Prostate gland (tissue), 2 donors: ENCODE measurements around the gene MOG. TPM values are rescaled to one million over a fixed set of nuclear protein-coding genes. Genes with fewer than 3 reads are reported as not detected.

Source experiments
- DNase-seq: peaks from one replicate; pipeline ENCODE4 v3.0.0-alpha.2; 2019; ENCODE audit warnings: low spot score
- H3K27ac ChIP-seq, 2 donors: fragments of 200-600 bp; sonication (generic); 2 replicates each; pipeline ENCODE4 v1.5.1; 2017 to 2019
- H3K27me3 ChIP-seq: fragments of 200-600 bp; sonication (generic); replicated peaks from 2 replicates; pipeline ENCODE4 v1.5.1; 2019; ENCODE audit not compliant: insufficient read depth
- H3K36me3 ChIP-seq, 2 donors: fragments of 200-600 bp; sonication (generic); 1 replicate in 1 of 2; 2 replicates in 1 of 2; pipeline versions ENCODE4 v1.5.1 to v1.8.1; 2017 to 2019
- H3K4me1 ChIP-seq: fragments of 200-600 bp; sonication (generic); replicated peaks from 2 replicates; pipeline ENCODE4 v1.5.1; 2019
- H3K4me3 ChIP-seq, 2 donors: fragments of 200-600 bp; sonication (generic); 2 replicates each; pipeline ENCODE4 v1.5.1; 2017 to 2019
- H3K9me3 ChIP-seq: fragments of 200-600 bp; sonication (generic); 2 replicates; pipeline ENCODE4 v1.5.1; 2017
- POLR2A ChIP-seq: fragments of 450-650 bp; IDR thresholded peaks from one replicate; pipeline ENCODE4 v1.6.1; 2016; ENCODE audit warnings: antibody characterized with exemption, mild to moderate bottlenecking
- POLR2AphosphoS5 ChIP-seq: sonication (generic); formaldehyde crosslinking; IDR thresholded peaks from one replicate; pipeline ENCODE4 v1.6.1; 2017; ENCODE audit warnings: antibody characterized with exemption
- WGBS: methylation state at CpG from one replicate; pipeline ENCODE4 v1.1.5; 2018; 5-methylcytosine and 5-hydroxymethylcytosine counted together
- intact Hi-C: fragments of 100-400 bp; cut with DNase I; formaldehyde crosslinking; loops from one replicate; pipeline ENCODE4 v1.14.2; 2022
- small RNA-seq, 2 donors: library from RNA; depleted of rRNA; stranded (forward); fragments of <200 nt; gene quantifications; one replicate each; pipeline ENCODE3, GENCODE V24; 2016
- total RNA-seq, 2 donors: library from RNA; depleted of rRNA; stranded (reverse); fragments of >200 nt; gene quantifications; one replicate each; pipeline ENCODE4 v1.1.0, GENCODE V29; 2016
- TF ChIP-seq, protein P1 (sequence below), 4 experiments: fragments of 200-600 bp in 2 of 4; fragments of 450-650 bp in 2 of 4; sonication (generic) in 2 of 4; IDR thresholded peaks; 1 replicate in 3 of 4; 2 replicates in 1 of 4; pipeline ENCODE4 v1.5.1; 2016 to 2019; ENCODE audit warnings: antibody characterized with exemption in 4 of 4, mild to moderate bottlenecking in 2 of 4, moderate library complexity in 2 of 4

Gene MOG
- total RNA-seq, 2 donors from 2014 or later: not detected

DNA sequence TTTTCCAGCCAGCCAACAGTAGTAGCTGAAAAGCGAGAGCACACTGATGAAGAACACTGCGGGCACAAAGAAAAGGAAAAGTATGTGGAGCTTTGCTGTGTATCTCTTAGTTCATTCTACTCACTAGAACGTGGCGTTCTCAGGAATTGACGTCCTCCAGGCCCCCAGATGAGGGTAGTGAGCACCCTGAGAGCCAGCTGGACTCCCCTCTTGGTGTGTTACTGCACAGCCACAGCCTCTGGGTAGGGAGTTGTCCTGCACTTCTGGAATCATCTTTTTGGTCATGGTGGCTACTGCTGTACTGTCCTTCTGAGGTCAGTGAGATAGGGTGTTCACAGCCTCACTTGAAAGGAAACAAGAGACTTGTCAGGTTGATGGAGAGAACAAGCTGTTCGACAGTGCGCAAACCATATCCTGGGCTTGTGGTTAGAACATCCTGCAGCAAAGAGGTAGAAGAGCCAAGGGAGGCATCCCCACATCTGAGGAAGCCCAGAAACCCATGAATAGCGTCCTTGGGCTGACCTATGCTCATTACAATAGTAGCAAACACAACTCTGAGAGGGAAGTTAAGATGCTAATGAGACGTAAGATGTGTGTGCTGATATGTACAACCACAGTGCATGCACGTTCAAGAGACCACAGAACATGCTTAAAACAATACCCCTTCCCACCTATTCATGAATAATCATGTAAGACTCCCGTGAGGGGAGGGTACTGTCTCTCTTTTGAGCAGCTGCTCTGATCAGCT is 51.7 kb downstream of the MOG start:
- no peak overlapping the region for H3K4me3 ChIP-seq
- H3K9me3 ChIP-seq: no peaks in the 10 kb centered on the region
- H3K27ac ChIP-seq: no peak overlapping the region
- intact Hi-C loops: loop anchor here (5.0 kb wide), 1 partner anchor 44 kb away; no protein-coding TSS in a partner anchor
- H3K36me3 ChIP-seq: no peaks in the 10 kb centered on the region
- TF ChIP-seq, protein P1, sequence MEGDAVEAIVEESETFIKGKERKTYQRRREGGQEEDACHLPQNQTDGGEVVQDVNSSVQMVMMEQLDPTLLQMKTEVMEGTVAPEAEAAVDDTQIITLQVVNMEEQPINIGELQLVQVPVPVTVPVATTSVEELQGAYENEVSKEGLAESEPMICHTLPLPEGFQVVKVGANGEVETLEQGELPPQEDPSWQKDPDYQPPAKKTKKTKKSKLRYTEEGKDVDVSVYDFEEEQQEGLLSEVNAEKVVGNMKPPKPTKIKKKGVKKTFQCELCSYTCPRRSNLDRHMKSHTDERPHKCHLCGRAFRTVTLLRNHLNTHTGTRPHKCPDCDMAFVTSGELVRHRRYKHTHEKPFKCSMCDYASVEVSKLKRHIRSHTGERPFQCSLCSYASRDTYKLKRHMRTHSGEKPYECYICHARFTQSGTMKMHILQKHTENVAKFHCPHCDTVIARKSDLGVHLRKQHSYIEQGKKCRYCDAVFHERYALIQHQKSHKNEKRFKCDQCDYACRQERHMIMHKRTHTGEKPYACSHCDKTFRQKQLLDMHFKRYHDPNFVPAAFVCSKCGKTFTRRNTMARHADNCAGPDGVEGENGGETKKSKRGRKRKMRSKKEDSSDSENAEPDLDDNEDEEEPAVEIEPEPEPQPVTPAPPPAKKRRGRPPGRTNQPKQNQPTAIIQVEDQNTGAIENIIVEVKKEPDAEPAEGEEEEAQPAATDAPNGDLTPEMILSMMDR (IDR thresholded peaks at IDR 0.05): no peak
- TF ChIP-seq POLR2AphosphoS5: no peak
- TF ChIP-seq POLR2A: no peak
- WGBS: 63% methylated on average over 11 of the region's 11 CpGs
- H3K4me1 ChIP-seq: no peaks in the 10 kb centered on the region
- no peaks in the 10 kb centered on the region for H3K27me3 ChIP-seq
- DNase-seq: no peak

DNA sequence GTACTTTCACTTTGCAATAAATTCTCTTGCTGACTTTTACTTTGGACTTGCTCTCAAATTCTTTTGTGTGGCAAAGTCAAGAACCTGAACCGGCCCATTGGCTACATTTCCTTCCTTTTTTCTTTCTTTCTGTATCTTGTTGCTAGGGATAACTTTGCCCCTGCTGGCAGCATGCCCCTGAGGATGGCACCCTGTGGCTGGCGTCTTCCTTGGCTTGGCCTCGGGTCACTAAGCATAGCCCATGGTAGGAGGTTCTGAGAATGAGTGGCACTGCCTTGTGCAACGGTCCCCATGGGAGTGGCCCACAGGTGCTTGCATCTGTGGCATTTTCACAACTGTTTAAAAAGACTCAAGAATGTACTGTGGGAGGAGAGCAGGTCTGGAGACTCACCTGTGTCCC is 52.3 kb downstream of the MOG start:
- Histone ChIP-seq H3K27ac (no peak overlapping the region), H3K36me3 (no peaks in the 10 kb centered on the region), H3K9me3 (no peaks in the 10 kb centered on the region), H3K4me3 (no peak overlapping the region), H3K27me3 (no peaks in the 10 kb centered on the region), H3K4me1 (no peaks in the 10 kb centered on the region)
- TF ChIP-seq POLR2AphosphoS5: no peak
- TF ChIP-seq, protein P1 (IDR thresholded peaks at IDR 0.05): no peak
- no peak for TF ChIP-seq POLR2A
- DNase-seq: no peak
- WGBS: 35% methylated on average over 4 of the region's 4 CpGs
- intact Hi-C loops: loop anchor here (5.0 kb wide), 1 partner anchor 43 kb away; no protein-coding TSS in a partner anchor

DNA sequence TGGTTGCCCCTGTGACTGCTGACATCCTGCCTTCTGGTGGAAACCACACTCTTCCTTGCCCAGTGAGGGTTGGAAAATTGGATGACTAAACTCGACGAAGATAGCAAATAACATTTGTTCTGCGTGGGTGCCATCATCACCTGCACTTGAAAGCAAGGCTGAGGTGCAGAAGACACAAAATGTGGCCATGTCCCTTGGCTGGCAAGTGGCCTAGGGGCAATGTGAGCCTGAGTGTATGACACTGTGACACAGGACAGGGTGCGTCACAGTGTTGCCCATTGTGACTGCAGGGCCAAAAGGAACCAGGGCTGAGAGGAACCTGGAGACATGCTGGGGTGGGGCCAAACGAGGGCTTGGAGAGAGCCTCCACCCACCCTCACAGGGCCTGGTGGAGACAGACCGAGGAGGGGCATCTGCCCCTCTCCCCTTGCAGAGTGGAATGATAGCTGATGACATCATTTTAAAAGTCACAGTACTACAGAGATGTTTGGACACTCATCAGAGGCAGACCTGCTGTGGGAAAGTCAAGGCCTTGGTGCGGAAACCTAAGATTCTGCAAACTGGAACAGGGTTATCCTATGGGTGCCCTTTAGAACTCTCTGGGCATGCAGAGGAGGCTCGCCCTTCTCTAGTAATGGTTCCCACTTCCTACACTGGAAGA is 53.5 kb downstream of the MOG start:
- H3K27me3 ChIP-seq: no peaks in the 10 kb centered on the region
- no peak overlapping the region for H3K4me3 ChIP-seq
- H3K36me3 ChIP-seq: no peaks in the 10 kb centered on the region
- no peaks in the 10 kb centered on the region for H3K4me1 ChIP-seq
- no peak overlapping the region for H3K27ac ChIP-seq
- TF ChIP-seq POLR2A: no peak
- TF ChIP-seq POLR2AphosphoS5: no peak
- TF ChIP-seq, protein P1 (IDR thresholded peaks at IDR 0.05): no peak
- no peaks in the 10 kb centered on the region for H3K9me3 ChIP-seq
- no peak for DNase-seq
- intact Hi-C loops: no loop called here
- 80% methylated on average over 8 of the region's 8 CpGs for WGBS

DNA sequence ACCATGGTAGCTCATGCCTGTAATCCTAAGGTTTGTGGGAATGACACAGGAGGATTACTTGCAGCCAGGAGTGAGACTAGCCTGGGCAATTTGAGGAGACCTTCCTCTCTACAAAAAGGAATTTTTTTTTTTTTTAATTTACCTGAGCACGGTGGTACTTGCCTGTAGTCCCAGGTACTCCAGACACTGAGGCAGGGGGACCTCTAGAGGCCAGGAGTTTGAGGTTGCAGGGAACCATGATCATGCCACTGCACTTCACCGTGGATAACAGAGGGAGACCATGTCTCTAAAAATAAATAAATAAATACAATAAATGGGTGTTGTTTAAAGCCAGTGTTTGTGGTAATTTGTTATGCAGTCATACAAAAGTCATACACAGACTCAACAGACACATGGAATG is 64.0 kb downstream of the MOG start:
- Histone ChIP-seq H3K27me3 (no peaks in the 10 kb centered on the region), H3K36me3 (no peaks in the 10 kb centered on the region), H3K4me1 (no peaks in the 10 kb centered on the region), H3K4me3 (no peak overlapping the region), H3K27ac (no peak overlapping the region), H3K9me3 (no peaks in the 10 kb centered on the region)
- intact Hi-C loops: no loop called here
- DNase-seq: no peak
- TF ChIP-seq POLR2A (no peak), POLR2AphosphoS5 (no peak)
- TF ChIP-seq, protein P1 (IDR thresholded peaks at IDR 0.05): no peak
- WGBS: 12% methylated on average over 2 of the region's 2 CpGs

Small RNAs within 50 kb of the gene (small RNA-seq; reads per million reads assigned to genes)
- 0 reads per million in 2 donors for gene SUMO2P1

Other genes starting within 250 kb of the MOG start
- gene OR12D1, start 242.2 kb upstream of the MOG start, total RNA-seq: not detected
- not detected for gene OR10C1, start 217.8 kb upstream of the MOG start, total RNA-seq
- gene OR11A1, start 200.0 kb upstream of the MOG start, total RNA-seq: under 1 TPM in 1 of 2 donors, not detected in 1; 0.23 TPM
- 1 to 10 TPM in 1 of 2 donors, not detected in 1; 1.1 TPM for gene OR2H1, start 199.9 kb upstream of the MOG start, total RNA-seq
- not detected for gene MAS1L, start 169.1 kb upstream of the MOG start, total RNA-seq
- gene UBD, start 97.4 kb upstream of the MOG start, total RNA-seq: 10 to 100 TPM in 1 of 2 donors, 1 to 10 TPM in 1; 2.0 to 11.3 TPM
- not detected for gene OR2H2, start 72.0 kb upstream of the MOG start, total RNA-seq
- gene GABBR1, start 23.9 kb upstream of the MOG start, total RNA-seq: 10 to 100 TPM; 19.4 to 30.7 TPM
- 1 to 10 TPM in 1 of 2 donors, under 1 TPM in 1; 0.57 to 1.7 TPM for gene ZFP57, start 24.1 kb downstream of the MOG start, total RNA-seq
- gene HLA-F, start 66.3 kb downstream of the MOG start, total RNA-seq: 10 to 100 TPM; 34.0 to 62.1 TPM
- gene HLA-G, start 170.7 kb downstream of the MOG start, total RNA-seq: 1 to 10 TPM in 1 of 2 donors, not detected in 1; 1.8 TPM